ENCODE measurements around the gene SLC22A1.
"Not testable (repeated sequence)": the region's sequence is repeated elsewhere in the genome, so short reads cannot be mapped to it uniquely, and the experiment has no call there.

The SLC22A1 gene

GRCh38 chr6:160121558-160121957 is at the start of gene SLC22A1:
Gene SLC22A1, plus strand, starts transcription at chr6:160121815. Its CDS starts 121 bp downstream, at chr6:160121936.
- in situ Hi-C loops (cut with MboI; ENCODE audit: low sequenced_read_pairs), result no loop called here

DNA sequence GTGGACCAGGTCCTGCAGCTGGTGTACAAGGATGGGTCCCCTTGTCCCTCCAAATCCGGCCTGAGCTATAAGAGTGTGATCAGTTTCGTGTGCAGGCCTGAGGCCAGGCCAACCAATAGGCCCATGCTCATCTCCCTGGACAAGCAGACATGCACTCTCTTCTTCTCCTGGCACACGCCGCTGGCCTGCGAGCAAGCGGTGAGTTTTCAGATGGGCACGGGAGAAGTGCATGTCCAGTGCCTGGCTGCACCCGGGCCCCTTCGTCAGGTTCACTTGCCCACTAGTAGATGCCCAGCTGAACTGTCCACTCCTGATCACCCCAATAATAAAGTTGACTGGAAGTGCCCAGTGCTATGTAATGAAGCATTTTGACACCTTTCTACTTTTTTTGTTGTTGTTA is 48.3 kb upstream of the SLC22A1 start:
- in situ Hi-C loops (cut with MboI; ENCODE audit: low sequenced_read_pairs), result no loop called here

- in situ Hi-C loops (cut with MboI; ENCODE audit: low sequenced_read_pairs), result no loop called here
These were observed 45.6 kb upstream of the SLC22A1 start for GRCh38 chr6:160076009-160076408.

DNA sequence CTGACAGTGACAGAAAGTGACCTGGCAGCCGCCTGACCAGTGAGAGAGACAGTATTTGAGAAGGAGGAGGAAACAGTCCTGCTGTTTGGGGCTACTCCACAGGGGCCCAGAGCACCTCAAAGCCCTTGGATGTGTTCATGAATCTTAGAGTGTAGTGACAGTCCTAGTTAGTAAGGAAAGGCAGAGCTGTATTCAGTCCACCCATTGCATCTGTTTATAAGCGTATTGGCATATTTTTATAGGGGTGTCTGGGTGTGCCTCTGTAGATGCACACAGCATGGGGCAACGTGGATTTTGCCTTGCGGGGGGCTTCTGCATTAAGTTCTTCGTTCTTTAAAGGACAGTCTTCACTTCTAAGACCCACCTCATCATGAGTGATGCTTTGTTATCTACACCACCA is 44.6 kb upstream of the SLC22A1 start:
- in situ Hi-C loops (cut with MboI; ENCODE audit: low sequenced_read_pairs), result no loop called here

GRCh38 chr6:160077526-160077925 is 44.1 kb upstream of the SLC22A1 start:
- in situ Hi-C loops (cut with MboI; ENCODE audit: low sequenced_read_pairs), result no loop called here

- in situ Hi-C loops (cut with MboI; ENCODE audit: low sequenced_read_pairs), result no loop called here
These were observed 42.5 kb upstream of the SLC22A1 start for GRCh38 chr6:160078883-160079685.

DNA sequence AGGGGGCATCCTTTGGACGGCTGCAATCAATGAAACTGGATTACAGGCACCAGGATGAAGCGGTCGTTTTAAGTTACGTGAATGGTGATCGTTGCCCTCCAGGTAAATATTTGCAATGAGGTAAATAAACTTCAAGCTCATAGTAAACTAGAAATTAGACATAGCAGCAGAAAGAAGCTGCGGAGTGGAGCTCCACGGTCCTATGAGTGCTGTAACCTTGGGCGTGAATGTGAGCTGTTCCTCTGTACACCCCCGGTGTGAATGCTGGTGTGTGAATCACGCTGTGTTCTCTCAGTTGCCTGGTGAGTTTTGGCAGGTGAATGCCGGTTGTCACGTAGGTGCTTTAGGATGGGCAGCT is 42.0 kb upstream of the SLC22A1 start:
- in situ Hi-C loops (cut with MboI; ENCODE audit: low sequenced_read_pairs), result no loop called here

GRCh38 chr6:160080097-160080496 is 41.5 kb upstream of the SLC22A1 start:
- in situ Hi-C loops (cut with MboI; ENCODE audit: low sequenced_read_pairs), result no loop called here

DNA sequence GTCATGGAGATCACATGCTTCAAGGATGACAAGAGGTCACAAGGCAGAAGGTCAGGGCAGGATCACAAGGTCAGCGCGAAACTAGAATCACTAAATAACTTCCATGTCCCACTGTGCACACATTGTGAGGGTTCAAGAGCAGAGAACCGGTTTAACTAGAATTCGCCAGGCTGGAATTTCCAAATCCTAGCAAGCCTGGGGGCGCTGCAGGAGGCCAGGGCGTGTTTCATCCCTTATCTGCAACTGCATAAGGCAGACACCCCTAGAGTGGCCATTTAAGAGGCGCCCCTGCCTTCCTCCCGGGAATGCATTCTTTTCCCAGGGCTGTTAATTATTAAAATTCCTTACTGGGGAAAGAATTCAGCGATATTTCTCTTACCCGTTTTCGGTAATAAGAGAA is 40.2 kb upstream of the SLC22A1 start:
- in situ Hi-C loops (cut with MboI; ENCODE audit: low sequenced_read_pairs), result no loop called here

DNA sequence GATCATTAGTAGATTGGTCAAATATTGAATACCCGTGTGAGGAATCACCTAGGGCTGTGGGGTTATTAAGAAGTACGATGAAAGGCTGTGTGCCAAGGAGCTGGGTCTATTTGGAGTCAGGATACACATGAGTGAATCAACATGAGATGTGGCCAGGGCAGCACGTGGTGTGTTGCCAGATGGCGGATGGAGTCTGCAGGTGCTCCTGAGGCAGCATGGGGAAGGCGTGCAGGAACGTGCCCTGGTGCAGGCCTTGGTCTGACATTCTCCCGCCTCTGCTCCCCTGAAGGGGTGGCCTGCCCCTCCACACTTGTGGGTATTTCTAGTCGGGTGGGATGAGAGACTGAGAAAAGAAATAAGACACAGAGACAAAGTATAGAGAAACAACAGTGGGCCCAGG is 39.0 kb upstream of the SLC22A1 start:
- in situ Hi-C loops (cut with MboI; ENCODE audit: low sequenced_read_pairs), result no loop called here

DNA sequence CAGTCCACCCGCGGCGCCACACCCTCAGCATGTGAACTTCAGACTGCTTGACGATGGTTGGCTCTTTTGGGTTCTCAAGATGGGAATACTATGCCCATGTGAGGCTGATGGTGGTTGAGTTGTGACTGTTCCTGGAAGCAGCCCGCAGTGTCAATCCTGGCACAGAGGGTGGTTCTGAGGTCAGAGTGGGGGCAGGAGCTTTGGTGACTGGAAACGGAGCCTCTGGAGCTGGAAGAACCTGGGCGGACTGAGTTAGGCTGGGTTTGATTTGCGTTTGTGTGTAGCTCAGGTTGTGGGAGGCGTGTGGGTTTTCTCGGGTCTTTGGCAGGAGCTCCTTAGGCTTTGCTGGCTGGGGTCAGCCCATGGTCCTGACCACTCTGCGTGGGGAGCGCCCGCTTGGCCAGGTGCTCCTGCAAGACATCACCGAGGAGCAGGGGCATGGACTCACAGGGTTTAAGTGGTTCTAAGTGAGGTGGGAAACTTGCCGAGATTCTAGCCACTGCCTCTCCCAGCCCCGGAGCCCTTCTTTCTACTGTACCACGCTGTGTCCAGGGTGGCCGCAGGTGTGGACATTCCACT is 37.3 kb upstream of the SLC22A1 start:
- in situ Hi-C loops (cut with MboI; ENCODE audit: low sequenced_read_pairs), result no loop called here

- in situ Hi-C loops (cut with MboI; ENCODE audit: low sequenced_read_pairs), result no loop called here
These were observed 36.4 kb upstream of the SLC22A1 start for GRCh38 chr6:160085226-160085625.

- in situ Hi-C loops (cut with MboI; ENCODE audit: low sequenced_read_pairs), result no loop called here
These were observed 35.7 kb upstream of the SLC22A1 start for GRCh38 chr6:160085713-160086505.

DNA sequence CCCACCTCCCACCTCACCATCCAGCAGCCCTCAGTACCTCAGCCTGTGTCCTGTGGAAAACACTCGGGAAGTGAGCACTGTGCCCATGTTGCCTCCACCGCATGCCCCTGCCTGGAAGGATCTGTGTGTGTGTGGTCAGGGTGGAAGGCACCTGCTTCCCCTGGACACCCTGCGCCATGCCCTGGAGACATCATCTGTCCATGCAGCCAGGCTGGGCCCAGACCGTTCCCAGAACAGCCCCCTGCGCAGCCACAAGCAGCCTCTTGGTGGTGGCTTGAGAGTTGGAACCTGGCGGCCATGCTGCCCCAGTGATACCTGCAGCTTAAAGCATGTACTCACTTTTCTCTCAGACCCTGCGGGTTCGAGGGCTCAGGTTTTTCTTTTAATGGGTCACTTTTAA is 34.9 kb upstream of the SLC22A1 start:
- in situ Hi-C loops (cut with MboI; ENCODE audit: low sequenced_read_pairs), result no loop called here

DNA sequence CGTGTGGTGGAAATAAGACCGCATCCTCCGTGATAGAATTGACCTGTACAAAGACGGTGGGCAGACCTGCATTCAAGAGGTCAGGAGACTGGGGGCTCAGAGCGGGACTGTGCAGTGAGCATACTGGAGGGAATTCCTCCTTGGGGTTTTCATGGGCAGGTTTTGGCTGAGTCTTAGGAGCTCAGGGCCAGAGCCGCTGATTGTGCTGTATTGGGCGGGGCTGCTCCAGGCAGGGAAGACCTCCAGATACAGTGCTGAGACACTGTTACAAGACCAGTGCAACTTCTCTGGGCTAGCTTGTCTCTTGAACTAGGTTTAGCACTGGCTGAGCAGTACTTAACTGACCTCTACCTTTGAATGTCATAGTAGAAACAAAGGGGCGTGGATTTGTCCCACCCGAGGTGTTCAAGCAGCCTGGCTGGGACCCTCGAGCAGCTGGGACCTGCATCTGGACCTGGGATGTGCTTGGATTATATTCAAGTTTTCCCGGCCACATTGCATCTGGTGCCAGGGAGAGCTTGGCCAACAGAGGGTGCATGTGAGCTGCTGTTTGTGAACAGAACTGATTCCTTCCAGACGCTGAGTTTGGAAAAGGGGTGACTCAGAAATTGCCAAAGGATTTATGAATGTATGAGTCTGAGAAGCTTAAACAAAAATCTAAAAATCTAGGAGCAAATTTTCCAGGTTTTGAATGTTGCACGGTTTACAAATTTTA is 33.4 kb upstream of the SLC22A1 start:
- in situ Hi-C loops (cut with MboI; ENCODE audit: low sequenced_read_pairs), result no loop called here

GRCh38 chr6:160088784-160089533 is 32.7 kb upstream of the SLC22A1 start:
- in situ Hi-C loops (cut with MboI; ENCODE audit: low sequenced_read_pairs), result no loop called here

DNA sequence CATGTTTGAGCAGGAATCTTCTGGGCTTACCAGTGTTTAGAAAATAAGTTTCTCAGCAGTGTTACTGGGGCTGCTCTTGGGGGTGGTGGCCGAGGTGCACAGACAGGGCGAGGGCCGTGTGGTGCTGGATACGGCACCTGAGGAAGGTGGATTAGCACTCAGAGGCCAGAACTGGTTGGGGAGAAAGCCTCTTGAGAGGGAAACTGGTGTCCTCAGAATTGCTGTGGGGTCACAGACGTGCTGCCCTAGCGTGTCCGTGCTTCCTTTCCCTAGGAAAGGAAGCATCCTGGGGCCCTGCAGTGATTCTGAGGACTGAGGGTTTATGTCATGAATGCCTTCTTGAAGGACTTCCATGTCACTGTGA is 32.1 kb upstream of the SLC22A1 start:
- in situ Hi-C loops (cut with MboI; ENCODE audit: low sequenced_read_pairs), result no loop called here

DNA sequence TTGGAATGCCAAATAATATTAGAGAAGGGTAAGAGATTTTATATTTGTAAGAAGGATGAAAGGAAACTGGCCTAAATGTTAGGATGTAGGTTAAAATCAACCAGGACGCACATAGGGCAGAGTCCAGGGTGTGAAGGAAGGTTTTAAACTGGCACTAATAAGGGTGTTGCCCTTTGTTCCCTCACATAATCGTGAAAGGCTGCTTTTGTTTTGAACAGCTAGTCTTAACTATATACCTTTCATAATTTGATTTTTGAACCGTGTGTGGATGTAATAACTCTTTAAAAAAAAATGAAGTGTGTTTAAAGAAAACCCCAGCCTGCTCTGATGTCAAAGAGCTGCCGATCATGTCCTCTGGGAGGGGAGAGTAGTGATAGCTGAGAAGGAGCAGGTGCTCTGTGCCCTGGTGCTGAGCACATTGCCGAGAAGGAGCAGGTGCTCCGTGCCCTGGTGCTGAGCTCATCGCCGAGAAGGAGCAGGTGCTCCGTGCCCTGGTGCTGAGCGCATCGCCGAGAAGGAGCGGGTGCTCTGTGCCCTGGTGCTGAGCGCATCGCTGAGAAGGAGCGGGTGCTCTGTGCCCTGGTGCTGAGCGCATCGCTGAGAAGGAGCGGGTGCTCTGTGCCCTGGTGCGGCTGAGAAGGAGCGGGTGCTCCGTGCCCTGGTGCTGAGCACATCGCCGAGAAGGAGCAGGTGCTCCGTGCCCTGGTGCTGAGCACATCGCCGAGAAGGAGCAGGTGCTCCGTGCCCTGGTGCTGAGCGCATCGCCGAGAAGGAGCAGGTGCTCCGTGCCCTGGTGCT is 31.0 kb upstream of the SLC22A1 start:
- in situ Hi-C loops (cut with MboI; ENCODE audit: low sequenced_read_pairs), result not testable (repeated sequence)

GRCh38 chr6:160092176-160092575 is 29.4 kb upstream of the SLC22A1 start:
- in situ Hi-C loops (cut with MboI; ENCODE audit: low sequenced_read_pairs), result not testable (repeated sequence)

DNA sequence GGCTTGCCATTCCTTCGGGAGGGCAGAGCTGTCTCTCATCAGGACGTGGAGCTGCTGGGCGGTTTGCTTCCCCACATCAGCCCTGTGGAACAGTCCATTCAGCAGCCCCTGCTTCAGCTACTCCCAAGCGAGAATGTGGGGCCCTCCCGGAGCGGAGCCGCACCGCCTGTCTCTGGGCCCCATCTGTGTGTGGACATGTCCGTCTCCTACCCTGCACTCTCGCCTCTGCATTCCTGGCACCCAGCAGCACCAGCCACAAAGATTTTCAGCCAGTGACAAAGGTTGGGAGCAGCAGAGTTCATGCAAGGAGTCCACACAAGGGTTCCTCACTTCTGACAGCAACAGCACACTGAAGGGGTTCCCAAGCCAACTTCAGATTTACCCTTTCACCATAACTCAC is 29.0 kb upstream of the SLC22A1 start:
- in situ Hi-C loops (cut with MboI; ENCODE audit: low sequenced_read_pairs), result no loop called here
